Panc1 (cell line): ENCODE measurements around the gene SARDH.

ENCODE experiments used
- POLR2AphosphoS5 ChIP-seq: IDR thresholded peaks from 2 replicates; pipeline ENCODE4 v1.6.1; 2012; ENCODE audit warnings: mild to moderate bottlenecking, low read depth, low read length, moderate library complexity
- SIN3A ChIP-seq: IDR thresholded peaks from 2 replicates; pipeline ENCODE4 v1.6.1; 2012; ENCODE audit warnings: low read depth, mild to moderate bottlenecking, low read length, moderate library complexity, borderline replicate concordance; ENCODE audit not compliant: insufficient read depth
- TCF7L2 ChIP-seq: IDR thresholded peaks from 2 replicates; pipeline ENCODE4 v1.6.1; 2011; ENCODE audit warnings: mild to moderate bottlenecking, low read depth, low read length, inconsistent platforms
- TF ChIP-seq, protein P1 (sequence below): fragments of 450-650 bp; IDR thresholded peaks from 2 replicates; pipeline ENCODE4 v1.5.1; 2017; ENCODE audit warnings: mild to moderate bottlenecking
- TF ChIP-seq, protein P2 (sequence below), 2 experiments: IDR thresholded peaks; 2 replicates each; pipeline ENCODE4 v1.6.1; 2011 to 2012; ENCODE audit warnings: low read depth in 2 of 2, control low read depth in 1 of 2, low read length in 1 of 2, mild to moderate bottlenecking in 1 of 2, moderate library complexity in 1 of 2; ENCODE audit not compliant: insufficient read depth in 1 of 2

GRCh38 chr9:133781828-133782135 is 43.6 kb upstream of the SARDH start:
- TF ChIP-seq, protein P1, sequence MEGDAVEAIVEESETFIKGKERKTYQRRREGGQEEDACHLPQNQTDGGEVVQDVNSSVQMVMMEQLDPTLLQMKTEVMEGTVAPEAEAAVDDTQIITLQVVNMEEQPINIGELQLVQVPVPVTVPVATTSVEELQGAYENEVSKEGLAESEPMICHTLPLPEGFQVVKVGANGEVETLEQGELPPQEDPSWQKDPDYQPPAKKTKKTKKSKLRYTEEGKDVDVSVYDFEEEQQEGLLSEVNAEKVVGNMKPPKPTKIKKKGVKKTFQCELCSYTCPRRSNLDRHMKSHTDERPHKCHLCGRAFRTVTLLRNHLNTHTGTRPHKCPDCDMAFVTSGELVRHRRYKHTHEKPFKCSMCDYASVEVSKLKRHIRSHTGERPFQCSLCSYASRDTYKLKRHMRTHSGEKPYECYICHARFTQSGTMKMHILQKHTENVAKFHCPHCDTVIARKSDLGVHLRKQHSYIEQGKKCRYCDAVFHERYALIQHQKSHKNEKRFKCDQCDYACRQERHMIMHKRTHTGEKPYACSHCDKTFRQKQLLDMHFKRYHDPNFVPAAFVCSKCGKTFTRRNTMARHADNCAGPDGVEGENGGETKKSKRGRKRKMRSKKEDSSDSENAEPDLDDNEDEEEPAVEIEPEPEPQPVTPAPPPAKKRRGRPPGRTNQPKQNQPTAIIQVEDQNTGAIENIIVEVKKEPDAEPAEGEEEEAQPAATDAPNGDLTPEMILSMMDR: no peak
- TF ChIP-seq, protein P2, sequence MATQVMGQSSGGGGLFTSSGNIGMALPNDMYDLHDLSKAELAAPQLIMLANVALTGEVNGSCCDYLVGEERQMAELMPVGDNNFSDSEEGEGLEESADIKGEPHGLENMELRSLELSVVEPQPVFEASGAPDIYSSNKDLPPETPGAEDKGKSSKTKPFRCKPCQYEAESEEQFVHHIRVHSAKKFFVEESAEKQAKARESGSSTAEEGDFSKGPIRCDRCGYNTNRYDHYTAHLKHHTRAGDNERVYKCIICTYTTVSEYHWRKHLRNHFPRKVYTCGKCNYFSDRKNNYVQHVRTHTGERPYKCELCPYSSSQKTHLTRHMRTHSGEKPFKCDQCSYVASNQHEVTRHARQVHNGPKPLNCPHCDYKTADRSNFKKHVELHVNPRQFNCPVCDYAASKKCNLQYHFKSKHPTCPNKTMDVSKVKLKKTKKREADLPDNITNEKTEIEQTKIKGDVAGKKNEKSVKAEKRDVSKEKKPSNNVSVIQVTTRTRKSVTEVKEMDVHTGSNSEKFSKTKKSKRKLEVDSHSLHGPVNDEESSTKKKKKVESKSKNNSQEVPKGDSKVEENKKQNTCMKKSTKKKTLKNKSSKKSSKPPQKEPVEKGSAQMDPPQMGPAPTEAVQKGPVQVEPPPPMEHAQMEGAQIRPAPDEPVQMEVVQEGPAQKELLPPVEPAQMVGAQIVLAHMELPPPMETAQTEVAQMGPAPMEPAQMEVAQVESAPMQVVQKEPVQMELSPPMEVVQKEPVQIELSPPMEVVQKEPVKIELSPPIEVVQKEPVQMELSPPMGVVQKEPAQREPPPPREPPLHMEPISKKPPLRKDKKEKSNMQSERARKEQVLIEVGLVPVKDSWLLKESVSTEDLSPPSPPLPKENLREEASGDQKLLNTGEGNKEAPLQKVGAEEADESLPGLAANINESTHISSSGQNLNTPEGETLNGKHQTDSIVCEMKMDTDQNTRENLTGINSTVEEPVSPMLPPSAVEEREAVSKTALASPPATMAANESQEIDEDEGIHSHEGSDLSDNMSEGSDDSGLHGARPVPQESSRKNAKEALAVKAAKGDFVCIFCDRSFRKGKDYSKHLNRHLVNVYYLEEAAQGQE (IDR thresholded peaks at IDR 0.05; ENCODE audit: insufficient read depth in 1 of 2, low read depth in 2 of 2, low read length in 1 of 2): no peak
- no peak for TF ChIP-seq POLR2AphosphoS5
- TF ChIP-seq SIN3A: no peak
- no peak for TF ChIP-seq TCF7L2
